PFSK-1 (cell line): Measurements from ENCODE around the gene HOXC10.

Experiments used
- POLR2AphosphoS5 ChIP-seq: IDR thresholded peaks from 2 replicates; pipeline ENCODE4 v1.6.1; 2012; ENCODE audit warnings: low read depth, mild to moderate bottlenecking, control low read depth, low read length, moderate library complexity
- SIN3A ChIP-seq: IDR thresholded peaks from 2 replicates; pipeline ENCODE4 v1.6.1; 2012; ENCODE audit warnings: mild to moderate bottlenecking, low read length, moderate library complexity, borderline replicate concordance; ENCODE audit not compliant: insufficient read depth
- TAF1 ChIP-seq: IDR thresholded peaks from 2 replicates; pipeline ENCODE4 v1.6.1; 2012; ENCODE audit warnings: low read length, control low read depth, borderline replicate concordance; ENCODE audit not compliant: insufficient read depth
- TF ChIP-seq, protein P1 (sequence below), 2 experiments: IDR thresholded peaks; 2 replicates each; pipeline versions ENCODE4 v1.6.1 to v1.8.0; 2011 to 2012; ENCODE audit warnings: low read depth in 2 of 2, low read length in 2 of 2, control low read depth in 1 of 2, inconsistent platforms in 1 of 2, mild to moderate bottlenecking in 1 of 2, moderate library complexity in 1 of 2; ENCODE audit not compliant: insufficient read depth in 1 of 2

GRCh38 chr12:53995002-53995377 lies 10.0 kb downstream of the HOXC10 start:
- TF ChIP-seq POLR2AphosphoS5 (no peak), SIN3A (no peak), TAF1 (no peak)
- TF ChIP-seq, protein P1, sequence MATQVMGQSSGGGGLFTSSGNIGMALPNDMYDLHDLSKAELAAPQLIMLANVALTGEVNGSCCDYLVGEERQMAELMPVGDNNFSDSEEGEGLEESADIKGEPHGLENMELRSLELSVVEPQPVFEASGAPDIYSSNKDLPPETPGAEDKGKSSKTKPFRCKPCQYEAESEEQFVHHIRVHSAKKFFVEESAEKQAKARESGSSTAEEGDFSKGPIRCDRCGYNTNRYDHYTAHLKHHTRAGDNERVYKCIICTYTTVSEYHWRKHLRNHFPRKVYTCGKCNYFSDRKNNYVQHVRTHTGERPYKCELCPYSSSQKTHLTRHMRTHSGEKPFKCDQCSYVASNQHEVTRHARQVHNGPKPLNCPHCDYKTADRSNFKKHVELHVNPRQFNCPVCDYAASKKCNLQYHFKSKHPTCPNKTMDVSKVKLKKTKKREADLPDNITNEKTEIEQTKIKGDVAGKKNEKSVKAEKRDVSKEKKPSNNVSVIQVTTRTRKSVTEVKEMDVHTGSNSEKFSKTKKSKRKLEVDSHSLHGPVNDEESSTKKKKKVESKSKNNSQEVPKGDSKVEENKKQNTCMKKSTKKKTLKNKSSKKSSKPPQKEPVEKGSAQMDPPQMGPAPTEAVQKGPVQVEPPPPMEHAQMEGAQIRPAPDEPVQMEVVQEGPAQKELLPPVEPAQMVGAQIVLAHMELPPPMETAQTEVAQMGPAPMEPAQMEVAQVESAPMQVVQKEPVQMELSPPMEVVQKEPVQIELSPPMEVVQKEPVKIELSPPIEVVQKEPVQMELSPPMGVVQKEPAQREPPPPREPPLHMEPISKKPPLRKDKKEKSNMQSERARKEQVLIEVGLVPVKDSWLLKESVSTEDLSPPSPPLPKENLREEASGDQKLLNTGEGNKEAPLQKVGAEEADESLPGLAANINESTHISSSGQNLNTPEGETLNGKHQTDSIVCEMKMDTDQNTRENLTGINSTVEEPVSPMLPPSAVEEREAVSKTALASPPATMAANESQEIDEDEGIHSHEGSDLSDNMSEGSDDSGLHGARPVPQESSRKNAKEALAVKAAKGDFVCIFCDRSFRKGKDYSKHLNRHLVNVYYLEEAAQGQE (IDR thresholded peaks at IDR 0.05; ENCODE audit: insufficient read depth in 1 of 2, low read depth in 2 of 2, low read length in 2 of 2): no peak
